Measurements from ENCODE around the gene ABR.

Gene ABR

GRCh38 chr17:958712-959451, 220.9 kb downstream of the ABR start:
- no peak for DNase-seq (ENCODE audit: low read depth)

- no peak for DNase-seq (ENCODE audit: low read depth)
Observed at GRCh38 chr17:957856-958421, 221.8 kb downstream of the ABR start.

GRCh38 chr17:956905-957304, 222.9 kb downstream of the ABR start:
- DNase-seq (ENCODE audit: low read depth), result no peak

- no peak for DNase-seq (ENCODE audit: low read depth)
Observed at GRCh38 chr17:954431-955164, 225.2 kb downstream of the ABR start.

GRCh38 chr17:953767-954166, 226.0 kb downstream of the ABR start:
- DNase-seq (ENCODE audit: low read depth), result no peak
